SW480 (cell line): ENCODE data around the gene DPH3.
A peak's percentile ranks its signal among the peaks of the same experiment; 100 is the strongest.
"Not testable (repeated sequence)": the region's sequence is repeated elsewhere in the genome, so short reads cannot be mapped to it uniquely, and the experiment has no call there.

Source experiments
- DNase-seq: peaks from one replicate; pipeline ENCODE4 v3.0.0-alpha.2; 2016; ENCODE audit warnings: low spot score

The DPH3 gene

DNA sequence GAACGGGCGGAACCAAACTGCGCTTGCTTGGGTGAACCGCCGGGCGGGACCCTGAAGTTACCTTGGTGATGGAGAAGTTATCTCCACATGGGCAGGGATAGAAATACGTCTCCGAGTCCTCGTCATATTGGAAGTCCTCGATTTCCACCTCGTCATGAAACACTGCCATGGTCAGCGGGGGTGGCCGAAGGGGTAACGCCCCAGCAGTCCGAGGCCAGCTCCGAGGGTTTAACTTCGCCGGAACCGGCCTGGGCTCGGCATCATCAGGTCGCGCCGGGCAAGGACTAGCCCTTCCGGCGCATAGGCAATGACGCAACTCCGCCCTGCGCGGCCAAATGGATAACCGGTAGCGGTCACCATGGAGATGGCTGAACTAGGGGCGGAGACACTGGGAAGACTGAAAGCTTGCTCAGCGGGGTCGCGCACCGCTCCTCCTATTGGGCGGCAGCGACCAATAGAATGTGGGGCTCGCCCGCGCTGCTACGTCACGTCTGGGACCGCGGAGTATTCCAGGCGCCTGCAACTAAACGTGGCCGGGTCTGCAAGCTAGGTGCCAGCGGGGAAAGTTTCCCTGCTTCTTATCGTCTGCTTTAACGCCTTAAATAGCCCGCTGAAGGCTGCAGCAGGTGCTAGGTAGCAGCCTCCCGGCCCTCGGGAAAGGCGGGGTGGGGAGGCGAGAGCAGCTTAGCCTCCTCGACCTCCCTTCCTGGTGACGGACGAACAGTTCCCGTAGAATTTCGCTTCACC is at the start of gene DPH3, which contains the start of gene OXNAD1:
Gene DPH3, minus strand, starts transcription at position 236 of the 747 bp plus-strand sequence. Its CDS starts 67 bp downstream, at position 169.
Gene OXNAD1, plus strand, starts transcription at position 505 of the 747 bp plus-strand sequence. CDS start 5,741 bp downstream, outside the sequence.
- peak; percentile 98 for DNase-seq

DNA sequence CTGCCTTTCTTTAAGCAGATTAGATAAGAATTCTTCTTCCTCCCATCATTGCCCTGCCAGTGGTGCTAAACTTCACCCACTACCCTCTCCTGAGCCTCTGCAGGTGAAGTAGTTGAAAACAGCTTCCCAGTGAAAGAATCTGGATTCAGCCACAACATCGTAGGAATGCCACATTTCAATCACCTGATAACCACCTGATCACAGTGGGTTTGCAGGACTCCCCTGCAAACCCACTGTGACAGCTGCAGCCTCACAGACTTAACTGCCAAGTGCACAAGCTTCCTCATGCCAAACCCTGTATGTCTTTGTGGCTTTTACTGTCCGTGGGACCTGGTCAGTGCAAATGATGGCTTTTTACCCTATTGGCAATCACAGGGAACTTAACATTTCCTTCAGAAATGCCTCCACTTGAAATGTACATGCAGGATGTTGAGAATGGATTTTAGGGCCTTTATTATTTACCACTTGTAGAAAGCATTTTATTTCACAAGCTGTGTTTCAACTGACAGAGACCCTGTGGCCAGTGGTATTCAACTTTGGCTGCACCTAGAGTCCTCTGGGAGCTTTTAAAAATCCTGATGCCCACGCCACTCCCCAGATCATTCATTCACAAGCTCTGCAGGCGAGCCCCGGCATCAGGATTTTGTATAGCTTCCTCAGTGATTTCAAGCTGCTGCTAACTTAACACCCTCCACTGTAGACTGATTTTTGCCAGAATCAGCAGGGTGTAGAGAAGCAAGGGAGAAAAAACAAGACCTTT is 49.3 kb upstream of the DPH3 start:
- no peak for DNase-seq

DNA sequence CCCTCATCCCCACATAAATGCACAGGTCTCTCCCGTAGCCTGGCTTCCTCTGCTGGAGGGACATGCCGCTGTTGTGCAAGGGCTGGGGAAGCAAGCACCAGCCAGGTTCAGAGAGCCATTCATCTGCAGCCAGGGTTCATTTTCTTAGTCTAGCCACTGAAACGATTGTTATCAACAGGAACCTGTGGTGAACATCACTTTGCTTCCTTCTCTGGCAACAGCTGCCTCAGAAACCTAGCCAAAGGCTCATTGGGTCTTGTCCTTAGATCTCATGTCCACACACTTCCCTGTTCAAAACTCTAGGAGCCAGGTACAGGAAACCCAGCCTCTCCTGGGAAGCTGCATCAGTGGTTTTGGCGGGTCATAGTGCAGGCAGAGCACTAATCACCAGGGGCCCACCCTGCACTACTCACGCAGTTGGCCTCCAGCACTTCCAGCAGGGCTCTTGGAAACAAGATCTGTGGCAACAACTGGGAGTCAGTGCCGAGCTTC is 47.3 kb upstream of the DPH3 start:
- DNase-seq: no peak

DNA sequence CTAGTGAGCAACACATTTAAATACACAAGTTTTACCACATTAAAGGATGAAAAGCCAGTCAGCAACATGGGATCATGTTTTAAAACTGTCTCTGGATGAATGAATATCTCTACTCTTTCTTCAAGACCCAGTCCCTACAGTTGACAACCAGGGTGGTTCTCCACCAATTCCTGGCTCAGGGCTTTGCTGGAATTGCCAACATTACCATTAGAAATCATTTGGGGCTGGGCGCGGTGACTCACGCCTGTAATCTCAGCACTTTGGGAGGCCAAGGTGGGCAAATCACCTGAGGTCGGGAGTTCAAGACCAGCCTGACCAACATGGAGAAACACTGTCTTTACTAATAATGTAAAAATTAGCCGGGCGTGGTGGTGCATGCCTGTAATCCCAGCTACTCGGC is 45.7 kb upstream of the DPH3 start:
- DNase-seq: not testable (repeated sequence)

DNA sequence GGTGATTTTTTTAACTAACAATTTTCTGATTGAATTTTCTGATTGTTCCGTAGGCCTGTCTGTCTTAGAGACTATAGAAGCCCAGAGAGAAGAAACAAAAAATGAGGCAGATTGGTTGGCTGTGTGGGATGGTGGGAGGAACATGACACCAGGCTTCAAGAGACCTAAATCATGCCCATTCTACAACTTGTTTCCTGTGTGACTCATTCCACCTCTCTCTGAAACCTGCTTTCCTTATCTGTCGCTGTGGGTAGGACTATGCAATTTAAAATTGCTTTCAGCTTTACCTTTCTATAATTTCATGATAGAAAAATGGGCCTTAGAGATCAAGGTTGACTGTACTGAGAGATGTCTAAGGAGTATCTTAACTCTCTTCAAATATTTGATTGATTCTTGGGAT is 44.8 kb upstream of the DPH3 start:
- peak; percentile 55 for DNase-seq

DNA sequence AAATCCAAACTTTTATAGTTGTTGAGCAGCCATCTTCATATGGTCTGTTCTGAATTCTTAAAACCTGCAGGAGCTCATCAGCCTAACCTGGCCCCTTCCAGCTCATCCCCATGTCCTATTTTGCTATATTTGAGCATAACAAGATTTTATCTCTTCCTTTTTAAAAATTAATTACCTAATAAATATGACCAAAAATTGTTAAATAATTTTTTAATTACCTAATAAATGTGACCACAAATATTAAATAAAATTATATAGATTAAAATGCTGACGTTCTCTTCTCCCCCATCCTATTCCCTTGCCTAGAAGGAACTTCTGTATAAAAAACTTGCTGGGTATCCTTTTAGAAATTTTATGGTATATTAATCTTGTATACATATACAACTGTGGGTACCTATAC is 44.0 kb upstream of the DPH3 start:
- DNase-seq: no peak

DNA sequence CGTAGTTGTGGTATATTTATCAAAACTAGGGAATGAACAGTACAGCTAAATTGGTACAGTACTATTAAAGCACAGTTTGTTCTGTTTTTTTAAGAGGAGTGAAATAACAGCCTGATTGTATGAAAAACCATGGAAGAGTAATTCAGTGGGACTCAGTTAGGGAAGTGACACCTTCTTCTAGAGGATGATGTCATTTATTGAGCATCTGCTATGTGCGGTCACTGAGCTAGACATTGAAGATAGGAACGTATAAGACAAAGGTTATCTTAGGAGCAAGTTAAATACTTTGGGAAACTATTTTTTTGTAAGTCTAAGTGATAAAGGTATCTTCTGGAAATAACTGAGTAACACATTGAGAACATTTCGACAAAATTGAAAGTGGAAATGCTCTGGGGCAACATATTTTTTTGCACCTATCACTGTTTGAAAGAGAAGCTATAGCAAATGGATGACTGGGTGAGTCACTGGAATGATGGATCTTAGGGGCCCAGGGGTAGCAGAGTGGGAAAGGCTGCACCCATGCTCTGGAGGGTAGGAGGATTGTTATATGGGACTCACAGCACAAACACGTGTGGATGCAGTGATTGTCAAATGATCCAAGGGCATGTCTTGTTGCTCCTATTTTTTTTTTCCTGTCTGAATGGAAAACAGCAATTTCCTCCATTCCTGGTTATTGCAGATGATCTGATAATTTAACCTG is 43.2 kb upstream of the DPH3 start:
- no peak for DNase-seq

DNA sequence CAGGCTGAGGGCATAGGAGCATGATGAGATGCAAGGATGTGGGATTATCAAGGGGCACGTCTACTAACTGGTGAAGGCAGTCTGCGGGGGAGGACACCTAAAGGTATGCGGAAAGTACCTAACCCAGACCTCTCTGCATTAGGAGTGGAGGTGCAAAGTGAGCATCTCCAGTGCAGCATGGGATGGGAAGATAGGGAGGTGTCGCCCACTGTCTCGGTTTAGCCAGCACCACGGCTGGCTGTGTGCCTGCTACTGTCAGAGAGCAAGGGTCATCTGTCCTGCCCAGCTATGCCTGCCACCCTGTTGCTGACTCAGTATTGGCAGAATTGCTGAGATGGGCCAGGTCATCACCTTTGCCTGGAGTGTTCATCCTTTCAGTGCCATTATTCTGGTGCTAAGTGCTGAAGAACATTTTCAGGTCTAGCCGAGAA is 40.4 kb upstream of the DPH3 start:
- DNase-seq: no peak

DNA sequence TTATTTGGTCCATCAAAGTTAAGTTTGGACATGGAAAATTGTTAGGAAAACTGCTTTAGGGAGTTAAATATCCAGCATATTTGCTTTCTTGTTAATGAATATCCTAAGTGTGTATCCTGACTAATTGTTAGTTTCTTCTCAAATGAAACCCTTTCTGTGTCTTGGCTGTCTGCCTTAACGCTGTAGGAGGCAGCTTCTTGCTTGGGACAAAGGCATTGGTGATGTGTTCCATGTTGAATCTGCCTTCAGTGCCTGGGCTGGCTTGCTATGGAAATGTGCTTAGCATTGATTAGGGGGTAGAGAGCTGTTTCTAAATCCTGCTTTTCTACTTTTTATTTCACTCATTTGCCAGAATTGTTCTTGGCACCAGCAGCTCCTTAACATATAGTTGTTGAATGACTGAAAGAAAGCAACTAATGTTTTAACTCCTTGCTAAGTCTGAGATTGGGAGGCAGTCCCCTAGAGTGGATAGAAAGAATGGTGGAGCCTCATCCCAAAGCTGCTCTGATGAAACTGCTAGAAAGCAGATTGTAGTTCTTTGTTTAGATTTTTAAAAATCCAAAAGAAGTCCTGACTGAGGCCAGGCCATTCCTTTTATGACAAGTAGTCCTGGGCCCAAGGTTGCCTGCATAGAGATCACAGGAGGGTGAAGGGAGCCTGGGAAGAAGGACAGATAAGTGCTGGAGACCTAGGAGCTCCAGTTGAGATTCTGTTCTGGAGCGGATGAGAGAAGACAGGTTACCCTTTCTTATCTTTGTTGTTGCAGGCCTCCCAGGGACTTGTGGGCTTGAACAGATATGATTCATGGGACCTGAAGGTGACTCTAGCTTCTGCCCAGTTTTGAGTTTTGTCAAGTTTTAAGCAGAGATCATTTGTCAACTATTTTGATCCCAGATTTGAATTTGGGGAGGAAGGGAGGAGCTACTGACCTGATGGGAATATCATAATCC is 39.6 kb upstream of the DPH3 start:
- no peak for DNase-seq

DNA sequence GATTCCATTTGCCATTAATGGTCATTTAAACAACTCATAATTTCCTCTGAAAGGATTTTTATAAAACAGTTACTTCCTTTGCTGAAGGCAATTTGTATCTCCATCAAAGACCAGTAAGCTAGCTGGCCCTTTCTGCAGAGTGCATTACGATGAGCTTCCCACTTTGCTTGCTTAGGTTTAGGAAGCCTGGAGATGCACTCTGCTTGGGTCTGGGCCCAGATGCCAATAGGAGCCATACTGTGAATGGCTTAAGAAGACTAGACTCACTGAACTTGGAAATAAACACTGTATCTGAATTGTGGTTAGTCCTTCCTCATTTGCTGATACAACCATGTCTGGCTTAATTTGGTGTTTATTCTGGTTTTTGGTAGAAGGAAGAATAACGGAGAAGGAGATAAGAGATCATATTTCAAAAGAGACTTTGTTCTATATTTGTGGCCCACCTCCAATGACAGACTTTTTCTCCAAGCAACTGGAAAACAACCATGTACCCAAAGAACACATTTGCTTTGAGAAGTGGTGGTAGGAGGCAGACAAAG is 38.4 kb upstream of the DPH3 start:
- no peak for DNase-seq

DNA sequence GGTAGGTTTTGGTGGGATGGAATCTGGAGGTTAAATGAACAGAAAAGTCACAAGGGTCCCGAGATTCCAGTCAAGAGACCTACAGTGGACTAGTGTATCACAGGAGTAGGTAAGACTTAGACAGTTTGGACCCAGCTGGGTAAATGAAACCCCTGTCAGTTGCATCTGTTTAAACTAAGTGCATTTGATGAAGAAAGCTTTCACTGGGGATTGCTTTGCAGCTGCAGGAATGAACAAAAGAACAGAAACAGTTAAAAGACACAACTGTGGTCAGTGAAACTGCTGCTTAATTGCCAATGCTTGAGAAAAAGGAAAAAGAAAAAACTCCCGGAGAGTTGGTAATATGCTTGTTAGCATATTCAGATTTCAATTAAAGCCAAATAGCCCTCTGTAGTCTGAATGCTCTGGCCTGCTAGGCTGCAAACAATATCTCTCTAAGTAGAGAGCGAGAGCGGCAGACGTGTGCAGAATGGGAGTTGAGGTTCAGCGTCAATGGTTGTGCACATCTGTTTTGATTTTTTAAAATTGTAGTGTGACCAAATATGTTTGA is 37.4 kb upstream of the DPH3 start:
- no peak for DNase-seq

DNA sequence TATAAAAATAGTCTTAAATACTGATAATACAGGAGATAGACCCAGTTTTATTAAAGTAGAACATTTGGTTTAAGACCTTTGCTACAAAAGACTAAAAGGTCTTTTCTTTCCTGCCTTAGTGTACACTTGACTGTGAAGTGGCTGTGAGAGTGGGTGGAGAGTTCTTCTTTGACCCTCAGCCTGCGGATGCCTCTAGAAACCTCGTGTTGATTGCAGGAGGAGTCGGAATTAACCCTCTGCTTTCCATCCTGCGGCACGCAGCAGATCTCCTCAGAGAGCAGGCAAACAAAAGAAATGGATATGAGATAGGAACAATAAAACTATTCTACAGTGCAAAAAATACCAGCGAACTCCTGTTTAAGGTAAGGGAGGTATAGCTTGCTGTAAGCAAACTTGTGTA is 36.8 kb upstream of the DPH3 start:
- no peak for DNase-seq

DNA sequence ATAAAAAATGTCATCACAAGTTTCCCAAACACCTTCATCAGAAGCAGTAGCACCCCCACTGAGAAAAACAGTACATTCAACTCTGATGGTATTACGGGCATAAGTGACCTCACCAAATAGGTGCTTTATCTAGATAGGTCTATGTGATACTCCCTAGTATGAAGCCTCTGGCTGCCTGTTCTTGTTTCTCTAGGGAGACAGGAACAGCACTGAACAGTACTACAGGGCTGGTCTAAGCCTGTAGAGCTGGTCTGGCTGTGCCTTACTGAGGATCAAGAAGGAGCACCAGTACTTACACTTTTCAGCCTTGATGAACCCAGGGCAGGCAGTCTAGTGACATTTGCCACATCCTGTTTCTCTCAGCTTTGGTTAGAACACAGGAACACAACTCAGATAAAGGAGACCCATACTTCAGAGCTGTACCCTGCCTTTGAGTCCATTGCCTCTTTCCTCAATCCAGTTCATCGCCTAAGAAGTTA is 36.2 kb upstream of the DPH3 start:
- DNase-seq: no peak

DNA sequence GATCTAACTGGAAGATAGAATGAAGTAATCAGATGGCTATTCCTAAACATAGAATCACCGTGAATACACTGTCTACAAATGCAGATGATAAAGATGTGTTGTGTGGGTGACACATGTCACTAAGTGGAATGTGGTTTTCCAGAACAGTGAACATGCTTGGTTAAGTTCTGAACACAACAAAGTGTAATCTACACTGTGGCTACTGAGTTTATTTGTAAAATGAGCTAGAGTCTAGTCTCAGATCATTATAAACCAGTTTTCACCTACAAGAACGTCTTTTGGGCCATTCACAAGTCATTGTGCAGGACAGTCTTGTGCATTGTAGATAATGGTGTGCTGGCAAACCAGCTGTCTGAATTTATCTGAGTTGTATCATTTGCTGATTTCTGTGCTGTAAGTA is 35.6 kb upstream of the DPH3 start:
- DNase-seq: no peak

DNA sequence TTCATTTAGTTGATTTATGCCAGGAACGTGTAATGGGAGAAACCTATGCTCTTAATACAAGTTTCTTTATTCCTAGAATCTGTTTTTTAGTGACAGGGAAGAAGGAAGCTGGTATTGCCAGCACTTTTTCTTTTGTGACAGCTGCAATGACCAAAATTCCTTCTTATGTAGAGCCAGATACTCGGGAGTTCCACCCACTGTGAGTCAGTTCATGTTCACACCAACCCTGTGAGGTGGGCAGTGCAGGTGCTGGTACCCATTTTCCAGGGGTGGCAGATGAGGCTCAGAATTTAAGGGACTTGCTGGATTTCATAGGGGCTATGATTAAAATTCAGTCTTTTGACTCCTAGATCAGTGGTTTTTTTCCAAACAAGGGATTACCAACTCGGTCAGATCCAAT is 35.0 kb upstream of the DPH3 start:
- DNase-seq: no peak

DNA sequence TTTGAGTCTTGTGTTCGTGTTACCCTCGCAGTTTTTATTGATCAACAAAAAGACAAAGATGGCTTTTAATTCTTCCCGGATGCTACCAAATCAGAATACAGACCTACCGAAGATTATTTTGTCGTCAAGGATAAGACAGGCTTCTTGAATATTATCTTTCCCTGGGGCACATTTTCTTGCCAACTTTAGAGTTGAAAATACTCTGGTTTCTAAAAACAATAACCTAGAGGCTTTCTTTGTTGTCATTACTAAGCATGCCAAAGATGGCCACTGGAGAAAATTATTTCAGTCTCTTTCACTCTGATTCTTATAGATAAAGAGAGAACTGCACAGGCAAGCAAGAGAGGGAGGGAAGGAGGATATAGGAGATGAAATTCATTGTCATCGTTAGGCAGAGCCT is 34.1 kb upstream of the DPH3 start:
- no peak for DNase-seq

DNA sequence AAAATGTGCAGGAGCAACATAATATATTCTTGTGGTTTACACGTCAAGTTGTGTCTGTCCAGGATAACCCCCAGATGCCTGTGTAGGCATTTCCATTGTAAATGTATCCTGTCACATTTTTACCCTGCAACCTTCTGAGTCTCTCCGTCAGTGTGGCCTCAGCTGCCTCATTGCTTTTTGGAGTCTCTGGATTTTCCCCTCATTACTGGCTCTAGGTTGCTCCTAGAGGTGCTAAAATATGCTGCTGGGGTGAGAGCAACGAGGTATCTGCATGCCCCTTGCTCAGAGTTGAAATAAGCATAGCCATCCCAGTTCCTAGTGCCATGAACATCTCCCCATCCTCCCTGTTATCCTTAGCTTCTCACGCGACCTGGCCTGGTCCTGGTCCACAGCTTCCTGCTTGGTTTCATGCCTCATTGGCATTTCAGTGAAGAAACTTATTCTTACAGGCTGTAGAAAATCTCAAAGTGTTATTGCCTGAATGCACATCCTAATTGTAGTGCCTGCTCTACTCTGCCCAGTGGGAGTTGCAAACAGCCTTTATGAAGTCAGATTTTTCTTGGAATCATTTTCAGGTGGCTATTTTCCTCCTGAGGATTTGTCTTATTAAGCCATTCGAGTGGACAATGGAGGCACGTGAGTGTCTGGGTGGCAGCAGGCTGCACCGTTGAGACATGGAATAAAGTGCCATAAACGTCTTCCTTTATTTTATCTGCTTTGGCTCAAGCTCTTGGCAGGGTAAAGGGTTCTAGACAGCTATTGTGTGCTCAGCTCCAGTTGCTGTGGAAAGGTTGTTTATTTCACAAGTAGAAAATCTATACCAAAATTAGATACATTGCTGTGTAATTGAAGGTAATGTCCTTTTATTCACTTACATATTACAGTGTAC is 33.5 kb upstream of the DPH3 start:
- no peak for DNase-seq

DNA sequence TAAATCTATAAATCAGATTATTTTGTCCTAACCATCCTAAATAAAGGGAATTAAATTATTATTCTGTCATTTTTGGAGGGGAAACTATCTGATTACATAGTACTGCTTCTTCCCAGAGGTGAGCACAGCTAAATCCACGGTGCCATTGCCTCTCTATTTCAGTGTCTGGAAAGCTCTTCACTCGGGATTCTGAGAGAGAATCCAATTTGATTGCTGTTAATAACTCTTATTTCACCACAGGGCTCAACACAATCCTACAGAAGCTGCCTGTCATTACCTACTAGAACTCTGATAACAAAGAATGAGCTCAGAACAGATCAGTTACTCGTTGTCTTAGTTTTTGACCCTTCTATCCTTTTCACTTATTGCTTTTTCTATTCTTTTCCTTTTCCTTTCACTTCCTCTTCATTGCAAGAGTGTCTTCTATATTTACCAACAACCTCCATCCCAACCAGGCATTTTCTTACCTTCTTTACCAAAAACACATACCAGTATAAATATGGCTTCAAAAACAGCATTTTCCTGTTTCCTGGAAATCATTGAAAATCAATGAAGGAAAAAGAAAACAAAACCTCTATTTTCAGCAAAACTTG is 30.7 kb upstream of the DPH3 start:
- DNase-seq: no peak

DNA sequence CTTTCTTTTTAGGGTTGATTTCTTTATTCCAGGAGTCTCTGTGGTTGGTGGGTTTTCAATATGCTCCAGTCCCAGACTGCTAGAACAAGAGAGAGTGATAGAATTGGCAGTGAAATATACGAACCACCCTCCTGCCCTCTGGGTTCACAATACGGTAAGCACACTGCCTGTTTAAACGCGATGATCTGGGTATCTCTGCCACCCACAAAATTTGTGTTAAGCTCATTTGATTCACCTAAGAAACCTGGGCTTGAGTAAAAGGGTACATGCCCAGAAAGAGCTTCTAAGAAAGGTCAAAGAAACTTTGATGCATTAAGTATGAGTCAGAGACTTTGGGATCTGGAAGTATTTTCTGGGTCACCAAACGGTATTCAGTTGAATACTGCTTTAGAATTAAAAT is 30.1 kb upstream of the DPH3 start:
- no peak for DNase-seq
